Liver (tissue), 3 donors: ENCODE results near the gene CNGA4.

Experiments
- CTCF ChIP-seq: fragments of 150-350 bp; IDR thresholded peaks from 2 replicates; pipeline ENCODE4 v1.5.1; 2017; ENCODE audit warnings: improper control_type of control experiment, low read depth, low read length; ENCODE audit not compliant: missing input control
- EGR1 ChIP-seq, 2 donors: IDR thresholded peaks; 2 replicates each; pipeline ENCODE4 v1.6.1; 2016 to 2018; ENCODE audit warnings: antibody characterized with exemption in 2 of 2, low read depth in 2 of 2
- SP1 ChIP-seq: IDR thresholded peaks from 2 replicates; pipeline ENCODE4 v1.6.1; 2018; ENCODE audit warnings: antibody characterized with exemption, mild to moderate bottlenecking
- donor health status: healthy.
- donor health status: healthy.

GRCh38 chr11:6201481-6201880 is 37.4 kb upstream of the CNGA4 start:
- TF ChIP-seq EGR1 (IDR thresholded peaks at IDR 0.05; ENCODE audit: low read depth in 2 of 2), result no peak
- no peak for TF ChIP-seq SP1
- TF ChIP-seq CTCF, result no peak
